Calu3 (cell line): ENCODE measurements around the gene LBHD2. TPM values are rescaled to one million over a fixed set of nuclear protein-coding genes. Genes with fewer than 3 reads are reported as not detected.

Experiments used
- BruUV-seq: library from RNA; stranded (reverse); fragments of 400-500 nt; replicated peaks from 2 replicates; lab custom pipeline; 2021; lab: Mats Ljungman, UMichigan
- CTCF ChIA-PET: fragments of 300-600 bp; sonication (Branson Sonifier 250); formaldehyde crosslinking; loops from one replicate; lab custom pipeline; 2022; ENCODE audit warnings: antibody characterized with exemption; lab: Charles Lee
- DNase-seq: peaks from one replicate; pipeline ENCODE4 v3.0.0; 2022
- H3K27ac Mint-ChIP-seq: one replicate; pipeline ENCODE4 v1.8.0; 2022; ENCODE audit warnings: mixed read lengths; ENCODE audit not compliant: unreplicated experiment
- H3K27me3 Mint-ChIP-seq: one replicate; pipeline ENCODE4 v1.8.0; 2022; ENCODE audit warnings: mixed read lengths; ENCODE audit not compliant: unreplicated experiment
- H3K36me3 Mint-ChIP-seq: one replicate; pipeline ENCODE4 v1.8.0; 2022; ENCODE audit warnings: mild to moderate bottlenecking, moderate library complexity, mixed read lengths; ENCODE audit not compliant: insufficient read depth, unreplicated experiment
- H3K4me1 Mint-ChIP-seq: one replicate; pipeline ENCODE4 v1.8.0; 2022; ENCODE audit warnings: mild to moderate bottlenecking, low read depth, mixed read lengths; ENCODE audit not compliant: unreplicated experiment
- H3K4me3 Mint-ChIP-seq: one replicate; pipeline ENCODE4 v1.8.0; 2022; ENCODE audit warnings: mild to moderate bottlenecking, low read depth, moderate library complexity, mixed read lengths; ENCODE audit not compliant: unreplicated experiment
- H3K9me3 Mint-ChIP-seq: one replicate; pipeline ENCODE4 v1.8.0; 2022; ENCODE audit warnings: low read depth, mixed read lengths; ENCODE audit not compliant: unreplicated experiment
- intact Hi-C: fragments of 100-400 bp; cut with micrococcal nuclease; formaldehyde crosslinking; loops from one replicate; pipeline ENCODE4 v1.10.0; 2022; ENCODE audit not compliant: unreplicated experiment
- total RNA-seq: library from RNA; stranded (reverse); gene quantifications from 2 replicates; pipeline ENCODE4 v1.2.3, GENCODE V29; 2022
- TF ChIP-seq, protein P1 (sequence below): fragments of 200-600 bp; IDR thresholded peaks from one replicate; pipeline ENCODE4 v1.8.0; 2022; ENCODE audit warnings: antibody characterized with exemption; ENCODE audit not compliant: unreplicated experiment

LBHD2 gene
- total RNA-seq, 1 experiment from 2014 or later = not detected

DNA sequence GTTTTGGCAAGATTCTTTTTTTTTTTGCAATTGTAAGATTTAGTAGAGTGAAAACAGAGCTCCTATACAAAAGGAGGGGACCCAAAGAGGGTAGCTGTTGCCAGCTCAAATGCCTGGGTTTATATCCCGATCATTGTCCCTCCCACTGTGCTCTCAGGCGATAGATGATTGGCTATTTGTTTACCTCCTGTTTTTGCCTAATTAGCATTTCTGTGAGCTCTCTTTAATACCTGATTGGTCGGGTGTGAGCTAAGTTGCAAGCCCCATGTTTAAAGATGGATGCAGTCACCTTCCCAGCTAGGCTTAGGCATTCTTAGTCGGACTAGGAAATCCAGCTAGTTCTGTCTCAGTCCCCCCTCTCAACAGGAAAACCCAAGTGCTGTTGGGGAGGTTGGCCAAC is 12.4 kb downstream of the LBHD2 start:
- Mint-ChIP-seq H3K4me1 (peaks cover 15% of the 10 kb centered on the region), H3K4me3 (no peak overlapping the region), H3K9me3 (no peaks in the 10 kb centered on the region), H3K27me3 (no peaks in the 10 kb centered on the region), H3K36me3 (peaks cover 3% of the 10 kb centered on the region), H3K27ac (no peak overlapping the region)
- DNase-seq = no peak
- TF ChIP-seq, protein P1, sequence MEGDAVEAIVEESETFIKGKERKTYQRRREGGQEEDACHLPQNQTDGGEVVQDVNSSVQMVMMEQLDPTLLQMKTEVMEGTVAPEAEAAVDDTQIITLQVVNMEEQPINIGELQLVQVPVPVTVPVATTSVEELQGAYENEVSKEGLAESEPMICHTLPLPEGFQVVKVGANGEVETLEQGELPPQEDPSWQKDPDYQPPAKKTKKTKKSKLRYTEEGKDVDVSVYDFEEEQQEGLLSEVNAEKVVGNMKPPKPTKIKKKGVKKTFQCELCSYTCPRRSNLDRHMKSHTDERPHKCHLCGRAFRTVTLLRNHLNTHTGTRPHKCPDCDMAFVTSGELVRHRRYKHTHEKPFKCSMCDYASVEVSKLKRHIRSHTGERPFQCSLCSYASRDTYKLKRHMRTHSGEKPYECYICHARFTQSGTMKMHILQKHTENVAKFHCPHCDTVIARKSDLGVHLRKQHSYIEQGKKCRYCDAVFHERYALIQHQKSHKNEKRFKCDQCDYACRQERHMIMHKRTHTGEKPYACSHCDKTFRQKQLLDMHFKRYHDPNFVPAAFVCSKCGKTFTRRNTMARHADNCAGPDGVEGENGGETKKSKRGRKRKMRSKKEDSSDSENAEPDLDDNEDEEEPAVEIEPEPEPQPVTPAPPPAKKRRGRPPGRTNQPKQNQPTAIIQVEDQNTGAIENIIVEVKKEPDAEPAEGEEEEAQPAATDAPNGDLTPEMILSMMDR = no peak
- intact Hi-C loops = no loop called here
- CTCF ChIA-PET = interaction anchor here (0.6 to 3.2 kb wide), 4 partner anchors 9 to 1008 kb away, joined by 3 to 27 read pairs (median 3); no protein-coding TSS in a partner anchor
- no TSS peak for BruUV-seq

DNA sequence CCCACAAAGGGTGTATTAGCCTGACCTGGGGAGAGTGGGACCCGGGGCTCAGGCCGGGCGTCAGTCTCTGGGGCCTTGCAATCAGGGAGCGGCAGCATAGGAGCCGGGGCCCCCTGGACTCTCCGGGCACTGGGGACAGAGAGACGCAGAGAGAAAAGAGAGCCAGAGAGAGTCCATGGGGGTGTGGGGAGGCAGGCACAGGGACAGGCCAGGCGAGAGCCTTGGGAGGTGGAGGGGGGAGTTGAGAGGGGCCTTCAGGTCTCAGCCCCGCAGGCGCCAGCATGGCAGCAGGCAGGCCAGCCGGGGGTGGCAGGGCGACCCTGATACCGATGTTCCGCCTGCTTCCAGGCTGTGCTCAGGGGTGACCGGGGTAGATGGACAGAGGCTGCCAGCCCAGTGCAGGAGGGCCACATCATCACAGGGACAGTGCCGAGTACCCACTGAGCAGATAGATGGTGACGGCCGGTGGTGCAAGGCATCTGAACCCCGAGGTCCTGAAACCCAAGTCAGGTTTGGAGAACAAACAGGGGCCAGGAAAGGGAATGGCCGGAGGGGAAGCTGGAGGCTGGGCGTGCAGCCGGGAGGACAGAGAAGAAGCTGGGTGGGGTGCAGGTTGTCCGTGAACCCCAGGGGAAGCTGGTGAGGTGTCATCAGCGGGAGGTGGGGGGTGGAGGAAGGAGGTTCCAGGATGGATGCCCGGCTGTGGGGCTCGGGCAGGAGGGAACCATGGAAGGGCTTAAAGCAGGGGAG is 13.4 kb downstream of the LBHD2 start:
- no peak for DNase-seq
- Mint-ChIP-seq H3K36me3 (peaks cover 3% of the 10 kb centered on the region), H3K9me3 (no peaks in the 10 kb centered on the region), H3K27me3 (no peaks in the 10 kb centered on the region), H3K4me1 (peaks cover 15% of the 10 kb centered on the region), H3K27ac (no peak overlapping the region), H3K4me3 (no peak overlapping the region)
- TF ChIP-seq, protein P1 = no peak
- CTCF ChIA-PET = interaction anchor here (3.2 kb wide), 1 partner anchor 8 kb away, joined by 27 read pairs; no protein-coding TSS in a partner anchor
- BruUV-seq = no TSS peak
- intact Hi-C loops = no loop called here

DNA sequence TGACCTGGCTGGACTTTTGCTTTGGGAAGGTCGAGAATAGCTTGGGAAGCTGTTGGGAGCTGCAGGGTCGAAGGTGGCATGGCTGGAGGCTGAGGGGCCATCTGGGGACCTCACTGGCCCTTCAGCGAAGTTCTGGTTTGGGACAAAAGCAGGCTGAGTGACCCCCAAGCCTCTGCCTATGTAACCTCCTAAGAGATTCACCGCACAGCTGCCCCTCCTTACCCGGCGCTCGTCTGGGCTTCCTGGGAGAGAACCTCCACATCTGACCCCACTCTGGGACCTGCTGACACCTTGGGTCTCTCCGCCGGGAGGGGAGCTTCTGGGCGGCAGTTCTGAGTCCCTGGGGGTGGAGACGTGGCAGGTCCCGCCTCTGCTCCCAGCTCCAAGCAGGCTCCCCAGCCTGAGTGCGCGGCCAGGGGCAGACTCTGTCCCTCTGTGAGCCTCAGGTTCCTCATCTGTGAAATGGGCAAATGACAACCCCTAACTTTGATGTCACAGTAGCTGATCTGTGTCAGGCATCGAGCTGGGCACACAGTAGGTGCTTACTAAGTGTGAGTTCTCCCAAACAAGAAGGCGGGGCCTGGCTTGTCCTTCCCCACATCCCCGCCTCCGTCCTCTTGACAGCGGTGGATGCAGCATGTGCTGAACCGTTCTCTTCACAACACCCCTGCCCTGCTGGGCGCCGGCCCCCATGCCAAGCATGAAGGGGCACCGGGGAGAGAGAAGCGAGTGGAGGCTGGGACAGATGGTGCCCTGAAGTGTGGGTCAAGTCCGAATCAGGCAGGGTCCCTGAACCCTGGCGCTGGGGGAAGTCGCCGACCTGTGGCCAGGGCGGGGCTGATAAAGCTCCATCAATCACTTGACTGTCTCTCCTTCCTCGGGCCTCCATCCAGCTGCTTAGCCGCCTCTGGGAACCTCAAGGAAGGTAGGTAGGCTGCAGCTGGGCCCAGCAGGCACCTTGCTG is 14.3 kb downstream of the LBHD2 start:
- Mint-ChIP-seq H3K4me3 (no peak overlapping the region), H3K9me3 (no peaks in the 10 kb centered on the region), H3K4me1 (peaks cover 15% of the 10 kb centered on the region), H3K27me3 (no peaks in the 10 kb centered on the region), H3K36me3 (peaks cover 3% of the 10 kb centered on the region), H3K27ac (no peak overlapping the region)
- intact Hi-C loops = no loop called here
- TF ChIP-seq, protein P1 = no peak
- CTCF ChIA-PET = interaction anchor here (0.6 to 1.1 kb wide), 2 partner anchors 8 to 61 kb away, joined by 4 read pairs; no protein-coding TSS in a partner anchor
- no peak for DNase-seq
- BruUV-seq = no TSS peak

DNA sequence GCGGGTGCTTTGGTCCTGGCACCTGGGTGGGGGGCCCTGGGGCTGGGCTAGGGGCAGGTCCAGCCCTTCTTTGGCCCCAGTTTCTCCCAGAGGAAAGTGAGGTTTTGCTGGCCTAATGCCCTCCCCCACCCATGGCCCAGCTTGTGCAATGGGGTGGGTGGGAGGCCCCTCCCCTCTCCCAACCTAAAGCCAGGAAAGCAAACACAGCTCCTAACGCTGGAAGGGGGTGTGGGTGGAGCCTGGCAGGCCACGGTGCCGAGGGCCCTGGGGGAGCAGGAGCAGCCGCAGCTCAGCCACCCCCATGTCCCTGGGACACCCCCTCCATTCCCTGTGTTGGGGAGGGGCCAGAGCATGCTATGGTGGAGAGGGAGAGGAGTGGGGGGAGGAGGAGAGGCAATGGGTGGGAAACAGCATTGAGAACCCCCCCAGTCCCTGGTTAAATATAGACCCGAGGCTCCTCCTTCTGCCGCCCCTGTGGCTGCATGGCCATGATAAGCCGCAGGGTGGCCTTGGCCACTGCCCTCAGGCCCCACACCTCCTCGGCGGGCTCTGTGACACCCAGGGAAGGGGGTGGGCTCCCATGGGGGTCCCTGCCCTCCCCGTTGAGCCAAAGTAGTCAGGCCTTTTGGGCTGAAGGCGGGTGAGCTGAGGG is 15.2 kb downstream of the LBHD2 start:
- no peak overlapping the region for H3K27ac Mint-ChIP-seq
- H3K4me1 Mint-ChIP-seq = peaks cover 15% of the 10 kb centered on the region
- BruUV-seq = no TSS peak
- no peaks in the 10 kb centered on the region for H3K27me3 Mint-ChIP-seq
- peaks cover 9% of the 10 kb centered on the region for H3K36me3 Mint-ChIP-seq
- CTCF ChIA-PET = interaction anchor here (0.6 to 1.1 kb wide), 3 partner anchors 7 to 197 kb away, joined by 4 to 7 read pairs (median 4); no protein-coding TSS in a partner anchor
- DNase-seq = no peak
- no peak overlapping the region for H3K4me3 Mint-ChIP-seq
- intact Hi-C loops = no loop called here
- TF ChIP-seq, protein P1 = no peak
- no peaks in the 10 kb centered on the region for H3K9me3 Mint-ChIP-seq
